LNCaP clone FGC (cell line): Measurements from ENCODE around the gene CRELD2.

Source experiments
- DNase-seq: peaks from one replicate; pipeline ENCODE4 v3.0.0-alpha.2; 2011; ENCODE audit warnings: low read depth
- H3K4me3 ChIP-seq: 2 replicates; pipeline ENCODE4 v1.5.1; 2011; ENCODE audit warnings: mild to moderate bottlenecking, low read depth, low read length, control low read depth
- TF ChIP-seq, protein P1 (sequence below): IDR thresholded peaks from 2 replicates; pipeline ENCODE4 v1.5.1; 2012; ENCODE audit warnings: mild to moderate bottlenecking; ENCODE audit not compliant: control insufficient read depth, insufficient read depth; ENCODE audit errors: extremely low read depth

Gene CRELD2

GRCh38 chr22:49975543-49976389 is 57.3 kb downstream of the CRELD2 start:
- TF ChIP-seq, protein P1, sequence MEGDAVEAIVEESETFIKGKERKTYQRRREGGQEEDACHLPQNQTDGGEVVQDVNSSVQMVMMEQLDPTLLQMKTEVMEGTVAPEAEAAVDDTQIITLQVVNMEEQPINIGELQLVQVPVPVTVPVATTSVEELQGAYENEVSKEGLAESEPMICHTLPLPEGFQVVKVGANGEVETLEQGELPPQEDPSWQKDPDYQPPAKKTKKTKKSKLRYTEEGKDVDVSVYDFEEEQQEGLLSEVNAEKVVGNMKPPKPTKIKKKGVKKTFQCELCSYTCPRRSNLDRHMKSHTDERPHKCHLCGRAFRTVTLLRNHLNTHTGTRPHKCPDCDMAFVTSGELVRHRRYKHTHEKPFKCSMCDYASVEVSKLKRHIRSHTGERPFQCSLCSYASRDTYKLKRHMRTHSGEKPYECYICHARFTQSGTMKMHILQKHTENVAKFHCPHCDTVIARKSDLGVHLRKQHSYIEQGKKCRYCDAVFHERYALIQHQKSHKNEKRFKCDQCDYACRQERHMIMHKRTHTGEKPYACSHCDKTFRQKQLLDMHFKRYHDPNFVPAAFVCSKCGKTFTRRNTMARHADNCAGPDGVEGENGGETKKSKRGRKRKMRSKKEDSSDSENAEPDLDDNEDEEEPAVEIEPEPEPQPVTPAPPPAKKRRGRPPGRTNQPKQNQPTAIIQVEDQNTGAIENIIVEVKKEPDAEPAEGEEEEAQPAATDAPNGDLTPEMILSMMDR: no peak
- DNase-seq: no peak
- no peak overlapping the region for H3K4me3 ChIP-seq

GRCh38 chr22:49976439-49977175 is 58.2 kb downstream of the CRELD2 start:
- TF ChIP-seq, protein P1: no peak
- no peak for DNase-seq
- H3K4me3 ChIP-seq: no peak overlapping the region
